GM03348 (cell line): ENCODE measurements around the gene CCDC87.

Source experiments
- DNase-seq: peaks from one replicate; pipeline ENCODE4 v3.0.0; 2012; ENCODE audit warnings: low spot score

The CCDC87 gene

DNA sequence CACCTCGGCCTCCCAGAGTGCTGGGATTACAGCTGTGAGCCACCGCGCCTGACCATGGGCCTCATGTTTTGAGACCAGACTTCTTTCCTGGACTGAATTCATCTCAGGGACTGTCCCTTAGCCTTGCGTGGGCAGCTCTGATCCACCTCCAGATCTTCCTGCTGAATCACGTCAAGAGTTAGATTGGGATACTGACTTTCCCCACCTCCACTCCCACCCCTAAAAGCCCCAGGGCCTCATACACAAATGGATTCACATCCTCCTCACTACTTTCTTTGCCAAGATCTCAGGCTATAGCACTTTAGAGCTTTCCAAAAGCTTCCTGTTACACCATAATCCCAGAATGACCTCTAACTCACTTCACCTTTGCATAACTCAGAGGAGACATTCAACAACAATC lies 12.1 kb downstream of the CCDC87 start:
- DNase-seq = no peak

DNA sequence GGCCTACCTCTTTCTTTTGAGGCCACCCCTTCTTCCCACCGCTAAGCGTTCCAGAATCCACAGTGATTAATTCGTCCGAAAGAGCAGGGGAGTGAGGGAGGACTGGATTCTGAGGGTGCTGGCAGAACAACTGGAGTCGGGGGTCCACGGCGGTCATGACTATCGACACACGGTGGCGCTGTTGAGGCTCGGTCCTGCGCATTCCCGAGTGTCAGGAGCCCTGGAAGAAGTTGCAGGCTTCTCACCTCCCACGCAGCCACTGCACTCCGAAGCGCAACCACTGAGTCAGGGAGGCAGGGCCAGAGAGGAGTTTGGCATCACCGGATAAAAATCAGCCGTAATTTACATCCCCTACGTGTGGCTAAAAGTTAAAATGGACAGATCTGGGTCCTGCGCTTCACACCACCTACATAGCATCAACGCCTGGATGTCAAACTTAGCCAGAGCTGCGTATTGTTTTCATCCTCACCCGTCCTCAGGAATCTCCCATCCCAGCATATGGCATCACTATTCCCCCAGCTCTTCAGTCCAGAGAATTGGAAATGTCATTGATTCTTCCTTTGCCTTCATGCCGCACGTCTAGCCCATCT lies 13.8 kb downstream of the CCDC87 start:
- peak; percentile 93 for DNase-seq

DNA sequence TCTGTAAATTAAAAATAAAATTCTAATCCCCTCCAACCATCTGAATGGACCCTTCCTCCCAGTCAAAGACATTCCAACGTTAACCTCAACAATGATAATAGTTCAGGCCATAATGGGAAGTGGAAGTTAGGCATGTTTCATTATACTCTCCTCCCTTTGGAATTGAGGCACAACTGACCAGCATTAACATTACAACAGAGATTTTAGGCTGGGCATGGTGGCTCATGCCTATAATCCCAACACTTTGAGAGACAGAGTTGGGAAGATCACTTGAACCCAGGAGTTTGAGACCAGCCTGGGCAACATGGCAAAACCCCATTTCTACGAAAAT lies 22.0 kb downstream of the CCDC87 start:
- DNase-seq = no peak

DNA sequence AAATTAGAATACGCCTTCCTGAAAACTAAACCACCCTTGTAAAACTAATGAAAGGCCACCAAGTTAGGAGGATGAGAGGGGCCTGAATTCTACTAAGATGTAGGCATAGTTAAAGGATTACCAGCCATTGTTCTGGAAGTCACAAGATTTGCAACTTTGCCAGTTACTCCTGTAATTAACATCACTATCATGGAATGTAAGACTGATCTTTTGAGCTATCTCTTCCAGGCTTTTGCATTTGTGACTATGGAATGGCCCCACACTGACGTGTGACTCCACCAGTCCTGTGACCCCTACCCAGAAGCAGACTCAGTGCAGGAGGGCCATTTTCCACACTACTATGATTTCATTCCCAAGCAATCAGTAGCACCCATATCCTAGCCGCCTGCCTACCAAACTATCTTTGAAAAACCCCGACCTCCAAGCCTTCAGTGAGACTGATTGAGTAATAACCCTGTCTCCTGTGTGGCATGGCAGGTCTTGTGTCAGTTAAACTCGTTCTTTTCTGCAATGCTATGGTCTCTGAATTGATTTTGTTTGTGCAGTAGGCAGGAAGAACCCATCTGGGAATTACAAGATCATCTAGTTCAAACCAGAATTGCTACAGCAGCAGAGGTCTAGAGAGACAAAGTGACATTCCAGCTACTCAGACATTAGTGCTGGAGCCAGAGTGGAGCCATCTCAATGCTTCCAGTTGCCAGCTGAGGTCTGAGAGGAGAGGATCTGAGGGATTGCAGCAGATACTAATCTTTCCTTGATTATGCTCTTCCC lies 22.6 kb downstream of the CCDC87 start:
- DNase-seq = no peak

DNA sequence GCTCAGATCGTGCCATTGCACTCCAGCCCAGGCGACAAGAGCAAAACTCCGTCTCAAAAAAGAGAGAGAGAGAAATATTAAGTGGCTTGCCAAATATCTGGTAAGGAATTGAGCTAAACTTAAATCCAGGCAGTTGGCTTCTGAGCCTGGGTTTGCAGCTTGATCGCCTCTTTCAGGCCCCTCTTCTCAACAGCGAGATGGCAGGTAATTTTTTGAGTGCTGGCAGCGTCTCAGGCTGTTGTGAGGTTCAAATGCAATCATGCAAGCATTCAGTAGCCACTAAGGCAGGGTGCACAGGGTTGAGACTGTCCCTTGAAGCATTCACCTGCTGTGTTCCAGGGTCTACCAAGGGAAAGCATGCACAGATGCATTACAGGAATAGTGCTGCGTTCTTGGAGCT lies 23.8 kb downstream of the CCDC87 start:
- no peak for DNase-seq

DNA sequence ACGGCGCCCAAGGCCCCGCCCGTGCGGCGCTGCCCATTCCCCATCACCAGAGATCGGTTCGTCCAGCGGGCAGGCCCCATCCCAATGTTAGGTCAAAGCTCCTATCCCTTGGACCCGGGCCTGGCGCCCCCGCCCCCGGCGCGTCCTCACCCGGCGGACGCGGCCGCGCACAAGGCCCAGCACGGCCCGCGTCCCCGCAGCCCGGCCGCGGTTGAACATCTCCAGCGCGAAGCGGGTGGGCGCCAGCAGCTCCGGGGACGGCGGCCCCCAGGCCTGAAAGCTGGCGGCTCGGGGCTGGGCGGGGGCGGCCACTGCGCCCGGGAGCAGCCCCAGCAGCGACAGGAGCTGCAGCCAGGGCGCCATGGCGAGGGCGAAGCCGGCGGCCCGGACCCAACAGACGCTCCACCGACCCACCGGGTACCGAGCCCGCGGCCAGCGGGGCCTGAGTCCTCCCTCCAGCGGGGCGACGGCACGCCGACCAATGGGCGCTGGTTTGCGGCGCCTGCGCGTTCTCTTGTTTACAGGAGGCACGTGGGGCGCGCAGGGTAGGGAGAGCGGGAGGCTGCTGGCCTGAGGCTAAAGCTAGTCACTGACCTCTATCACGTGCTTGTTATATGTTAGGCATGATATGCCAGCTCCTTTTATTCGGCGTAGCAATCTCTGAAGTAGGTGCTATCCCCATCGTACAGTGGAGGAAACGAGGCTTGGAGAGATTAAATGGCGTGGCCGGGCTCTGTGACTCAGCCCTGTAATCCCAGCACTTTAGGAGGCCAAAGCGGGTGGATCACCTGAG lies 24.5 kb downstream of the CCDC87 start, which contains the start of gene CTSF:
TSS of gene CTSF (minus strand) at position 483 of the 793 bp plus-strand sequence. CDS start at position 363, 120 bp downstream.
- DNase-seq = peak; percentile 99

DNA sequence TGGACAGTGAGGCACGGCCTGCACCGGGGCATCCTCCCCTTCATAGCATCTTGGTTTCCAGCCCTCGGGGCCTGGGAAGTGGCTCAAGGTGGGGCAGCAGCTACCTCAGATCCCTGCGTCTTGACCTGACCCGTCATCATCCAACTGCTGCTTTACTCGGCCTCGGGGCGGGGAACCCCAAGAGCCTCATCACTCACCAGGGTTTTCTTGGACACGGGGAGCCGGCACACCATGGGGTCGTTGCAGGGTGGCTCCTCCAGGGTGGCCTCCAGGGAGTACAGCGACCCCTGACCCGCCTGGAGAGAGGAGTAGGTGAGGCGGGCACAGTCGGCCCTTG lies 25.1 kb downstream of the CCDC87 start:
- no peak for DNase-seq

DNA sequence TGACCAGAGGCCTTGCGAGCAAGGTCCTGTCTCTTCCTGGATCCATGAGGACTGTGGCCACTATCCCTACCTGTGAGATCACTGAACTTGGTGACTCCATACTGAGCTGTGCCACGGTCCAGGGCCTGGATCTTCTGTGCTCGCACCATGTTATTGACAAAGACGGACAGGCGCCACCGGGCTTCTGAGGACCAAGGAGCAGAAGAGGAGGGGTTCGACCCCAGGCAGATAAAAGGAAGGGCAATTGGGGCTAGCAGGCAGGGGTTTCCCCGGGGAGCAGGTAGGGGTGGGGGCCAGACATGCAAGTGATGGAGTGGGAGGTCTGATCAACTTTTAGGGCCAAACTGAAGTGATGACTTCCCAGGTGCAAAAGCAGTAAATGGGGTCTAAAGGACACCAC lies 26.6 kb downstream of the CCDC87 start:
- no peak for DNase-seq

DNA sequence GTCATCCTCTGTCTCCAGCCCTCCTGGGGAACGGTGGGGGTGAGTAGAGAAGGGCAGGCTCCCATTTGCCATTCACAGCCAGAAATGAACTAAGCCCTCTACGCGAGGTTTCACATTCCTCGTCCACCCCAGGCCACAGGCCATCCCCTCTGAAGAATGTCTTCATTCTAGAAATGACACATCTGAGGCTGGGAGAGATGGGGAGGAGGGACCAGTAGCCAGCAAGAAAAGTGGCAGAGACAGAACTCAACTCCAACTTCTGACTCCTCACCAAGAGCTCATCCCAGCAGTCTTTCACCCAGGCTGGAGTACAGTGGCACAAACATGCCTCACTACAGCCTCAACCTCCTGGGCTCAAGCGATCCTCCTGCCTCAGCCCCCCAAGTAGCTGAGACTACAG lies 27.9 kb downstream of the CCDC87 start:
- DNase-seq = no peak

DNA sequence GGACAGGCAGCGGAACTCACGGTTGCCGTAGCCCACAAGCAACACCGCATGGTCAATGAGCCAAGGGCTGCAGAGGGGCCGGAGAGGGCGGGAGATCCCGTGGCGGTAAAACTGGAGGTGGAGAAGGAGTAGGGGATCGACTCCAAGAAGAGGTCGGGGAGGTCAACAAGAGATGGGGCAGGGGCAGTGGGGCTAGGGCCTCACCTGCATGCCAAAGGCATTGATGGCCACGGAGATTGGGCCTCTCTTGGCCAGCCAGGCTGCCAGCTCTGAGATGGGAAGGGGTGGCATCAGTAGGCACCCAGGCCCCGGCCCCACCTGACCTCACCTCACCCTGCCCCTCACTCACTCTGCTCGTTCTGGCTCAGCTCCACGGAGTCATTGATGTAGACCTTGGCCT lies 28.3 kb downstream of the CCDC87 start:
- DNase-seq = no peak

DNA sequence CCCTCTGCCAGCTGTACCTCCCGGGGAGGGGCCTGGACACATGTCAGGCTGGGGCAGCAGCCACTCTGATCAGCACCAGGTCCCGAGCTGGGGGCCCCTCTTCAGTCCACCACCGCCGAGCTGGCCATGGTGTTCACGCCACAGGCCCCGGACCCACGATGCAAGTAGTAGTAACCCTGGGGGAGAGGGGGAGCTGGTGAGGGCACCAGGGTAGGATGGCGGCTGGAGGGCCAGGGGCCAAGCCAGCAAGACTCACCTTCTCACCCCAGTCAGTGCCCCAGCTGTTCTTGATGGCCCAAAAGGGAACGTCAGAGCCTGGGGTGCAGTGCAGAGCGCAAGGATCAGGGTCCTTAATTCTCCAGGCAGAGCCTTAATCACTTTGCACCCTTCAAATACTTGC lies 29.0 kb downstream of the CCDC87 start:
- DNase-seq = no peak

DNA sequence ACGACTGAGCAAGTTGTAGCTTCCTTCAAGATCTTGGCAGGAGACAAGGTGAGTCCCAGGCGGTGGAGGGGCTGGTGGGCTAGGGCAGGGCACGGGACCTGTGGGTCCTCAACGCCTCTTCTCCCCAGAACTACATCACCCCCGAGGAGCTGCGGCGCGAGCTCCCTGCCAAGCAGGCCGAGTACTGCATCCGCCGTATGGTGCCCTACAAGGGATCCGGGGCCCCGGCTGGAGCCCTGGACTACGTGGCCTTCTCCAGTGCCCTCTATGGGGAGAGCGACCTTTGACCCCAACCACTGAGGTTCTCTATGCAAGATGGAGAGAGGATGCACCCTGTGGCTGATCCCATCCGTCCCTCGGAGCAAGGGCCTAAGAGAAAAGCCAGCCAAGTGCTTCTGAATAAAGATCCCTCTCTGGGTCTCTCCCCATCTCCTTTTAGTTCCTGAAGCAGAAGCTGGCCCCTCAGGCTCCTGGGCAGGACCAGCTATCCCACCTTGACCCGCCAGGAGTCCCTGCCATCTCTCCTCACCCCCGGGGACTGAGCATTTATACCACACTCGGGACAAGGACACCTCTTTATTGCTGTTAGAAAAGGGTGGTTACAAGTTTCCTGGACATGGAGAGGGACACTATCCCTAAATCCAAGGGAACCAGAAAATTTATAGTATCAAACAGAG lies 29.8 kb downstream of the CCDC87 start:
- DNase-seq = no peak

DNA sequence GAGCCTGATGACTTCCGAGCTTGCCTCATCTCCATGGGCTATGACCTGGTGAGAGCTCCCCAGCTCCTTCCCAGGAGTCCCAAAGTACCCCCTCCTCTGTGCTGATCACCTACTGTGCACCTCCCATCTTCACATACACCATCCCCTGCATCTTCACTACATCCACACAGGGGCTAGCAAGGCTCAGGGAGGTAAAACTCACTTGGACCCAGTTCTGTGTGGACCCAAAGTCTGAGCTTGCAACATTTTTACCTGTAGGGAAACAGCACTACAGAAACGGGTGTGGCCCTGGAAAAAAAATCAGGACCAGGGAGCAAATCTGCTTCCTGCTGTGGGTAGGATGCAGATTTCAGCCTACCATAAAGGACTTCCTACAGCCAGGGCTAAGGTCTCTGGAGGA lies 30.6 kb downstream of the CCDC87 start:
- no peak for DNase-seq

DNA sequence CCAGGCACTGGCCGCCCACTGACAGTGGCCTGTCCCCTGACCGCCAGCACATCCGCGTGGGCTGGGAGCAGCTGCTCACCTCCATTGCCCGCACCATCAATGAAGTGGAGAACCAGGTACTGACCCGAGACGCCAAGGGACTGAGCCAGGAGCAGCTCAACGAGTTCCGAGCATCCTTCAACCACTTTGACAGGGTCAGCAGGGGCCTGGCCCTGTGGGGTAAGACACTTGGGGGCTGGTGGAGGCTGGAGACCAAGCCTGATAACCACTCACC lies 31.0 kb downstream of the CCDC87 start:
- no peak for DNase-seq

DNA sequence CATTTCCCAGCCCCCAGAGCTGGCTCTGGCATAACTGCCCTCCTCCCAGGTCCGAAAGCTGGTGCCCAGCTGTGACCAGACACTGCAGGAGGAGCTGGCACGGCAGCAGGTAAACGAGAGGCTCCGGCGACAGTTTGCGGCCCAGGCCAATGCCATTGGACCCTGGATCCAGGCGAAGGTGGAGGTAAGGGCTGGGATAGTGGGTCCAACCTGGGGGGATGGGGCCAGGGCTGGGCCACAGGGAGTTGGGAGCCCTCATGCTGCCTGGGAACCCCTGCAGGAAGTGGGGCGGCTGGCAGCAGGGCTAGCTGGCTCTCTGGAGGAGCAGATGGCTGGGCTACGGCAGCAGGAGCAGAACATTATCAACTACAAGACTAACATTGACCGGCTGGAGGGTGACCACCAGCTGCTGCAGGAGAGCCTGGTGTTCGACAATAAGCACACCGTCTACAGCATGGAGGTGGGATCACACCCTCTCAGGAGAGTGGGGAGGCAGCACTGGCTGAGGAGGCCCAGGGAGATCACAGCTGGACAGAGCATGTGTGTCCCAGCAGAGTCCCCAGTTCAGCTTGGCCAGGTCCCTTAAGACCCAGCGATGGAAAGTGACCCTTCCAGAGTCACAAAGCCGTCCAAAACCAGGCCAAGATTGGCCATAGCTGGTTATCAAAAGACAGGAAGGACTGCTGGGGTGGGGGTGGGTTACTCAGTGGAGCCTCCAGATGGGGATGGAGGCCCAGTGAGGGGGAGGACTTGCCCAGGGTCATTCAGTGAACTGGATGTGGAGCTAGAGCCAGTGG lies 31.5 kb downstream of the CCDC87 start:
- no peak for DNase-seq

DNA sequence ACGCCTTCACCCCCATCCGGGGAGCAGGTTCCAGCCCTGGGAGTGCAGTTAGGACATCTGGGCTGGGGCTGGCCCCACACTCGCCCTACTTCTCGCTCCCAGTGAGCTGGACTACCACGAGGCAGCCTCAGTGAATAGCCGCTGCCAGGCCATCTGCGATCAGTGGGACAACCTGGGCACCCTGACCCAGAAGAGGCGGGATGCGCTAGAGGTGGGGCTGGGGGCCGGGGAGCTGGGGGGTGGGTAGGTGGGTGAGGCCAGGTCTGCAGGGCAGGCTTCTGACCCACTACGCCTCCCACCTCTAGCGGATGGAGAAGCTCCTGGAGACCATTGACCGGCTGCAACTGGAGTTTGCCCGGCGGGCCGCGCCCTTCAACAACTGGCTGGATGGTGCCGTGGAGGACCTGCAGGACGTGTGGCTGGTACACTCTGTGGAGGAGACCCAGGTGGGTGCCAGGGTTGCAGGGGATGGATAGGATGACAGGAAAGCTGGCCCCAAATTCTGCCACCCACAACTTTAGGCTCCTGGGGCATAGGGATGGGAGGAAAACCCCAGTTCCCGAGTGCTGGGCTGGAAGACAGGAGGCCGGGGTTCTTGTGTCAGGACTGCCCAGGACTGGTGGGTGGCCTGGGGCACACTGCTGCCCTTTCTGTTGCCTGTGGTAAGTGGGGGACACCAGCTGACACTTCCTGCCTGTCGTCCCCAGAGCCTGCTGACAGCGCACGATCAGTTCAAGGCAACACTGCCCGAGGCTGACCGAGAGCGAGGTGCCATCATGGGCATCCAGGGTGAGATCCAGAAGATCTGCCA lies 32.8 kb downstream of the CCDC87 start:
- no peak for DNase-seq

DNA sequence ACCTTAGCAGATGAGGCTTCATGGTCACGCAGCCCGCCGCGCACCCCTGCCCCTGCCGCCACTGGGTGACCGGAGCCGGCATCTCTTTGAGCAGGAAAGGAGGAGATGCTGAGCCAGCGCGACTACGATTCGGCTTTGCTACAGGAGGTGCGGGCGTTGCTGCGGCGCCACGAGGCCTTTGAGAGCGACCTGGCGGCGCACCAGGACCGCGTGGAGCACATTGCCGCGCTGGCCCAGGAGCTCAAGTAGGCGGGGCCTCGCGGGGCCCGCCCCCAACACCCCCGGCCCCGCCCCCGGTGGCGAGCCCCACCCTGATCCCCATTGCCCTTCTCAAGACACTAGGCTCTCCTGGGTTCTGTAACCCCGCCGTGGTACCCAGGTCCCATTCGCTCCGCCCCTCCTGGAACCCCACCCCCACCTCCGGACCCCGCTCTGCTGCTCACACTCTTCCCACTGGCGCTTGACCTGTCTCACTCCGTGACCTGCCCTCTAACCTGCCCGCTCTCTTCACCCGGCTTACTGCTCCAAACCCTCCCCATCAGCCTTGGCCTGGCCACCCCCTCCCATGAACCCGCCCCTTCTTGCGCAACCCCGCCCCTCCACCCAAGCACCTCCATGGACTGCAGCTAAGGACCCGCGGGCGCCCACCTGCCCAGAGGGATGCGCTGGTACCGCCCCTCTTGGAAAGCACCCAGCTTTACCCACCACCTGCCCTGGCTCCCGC lies 33.6 kb downstream of the CCDC87 start:
- DNase-seq = peak; percentile 51

DNA sequence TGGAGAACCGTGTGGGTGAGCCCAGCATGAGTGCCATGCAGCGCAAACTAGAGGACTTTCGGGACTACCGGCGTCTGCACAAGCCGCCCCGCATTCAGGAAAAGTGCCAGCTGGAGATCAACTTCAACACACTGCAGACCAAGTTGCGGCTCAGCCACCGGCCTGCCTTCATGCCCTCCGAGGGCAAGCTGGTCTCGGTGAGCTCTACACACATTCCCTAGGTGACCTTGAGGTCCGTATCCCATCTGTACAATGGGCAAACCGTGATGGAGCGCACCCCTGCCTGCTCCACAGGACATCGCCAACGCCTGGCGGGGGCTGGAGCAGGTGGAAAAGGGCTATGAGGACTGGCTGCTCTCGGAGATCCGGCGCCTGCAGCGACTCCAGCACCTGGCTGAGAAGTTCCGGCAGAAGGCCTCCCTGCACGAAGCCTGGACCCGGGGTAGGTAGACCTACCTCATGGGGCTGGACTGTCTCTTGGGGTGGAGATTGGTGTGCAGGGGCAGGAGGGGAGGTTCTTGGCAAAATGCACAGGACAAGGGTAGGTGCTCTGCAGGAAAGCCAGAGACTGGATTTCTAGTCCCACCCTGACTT lies 35.0 kb downstream of the CCDC87 start:
- DNase-seq = no peak

DNA sequence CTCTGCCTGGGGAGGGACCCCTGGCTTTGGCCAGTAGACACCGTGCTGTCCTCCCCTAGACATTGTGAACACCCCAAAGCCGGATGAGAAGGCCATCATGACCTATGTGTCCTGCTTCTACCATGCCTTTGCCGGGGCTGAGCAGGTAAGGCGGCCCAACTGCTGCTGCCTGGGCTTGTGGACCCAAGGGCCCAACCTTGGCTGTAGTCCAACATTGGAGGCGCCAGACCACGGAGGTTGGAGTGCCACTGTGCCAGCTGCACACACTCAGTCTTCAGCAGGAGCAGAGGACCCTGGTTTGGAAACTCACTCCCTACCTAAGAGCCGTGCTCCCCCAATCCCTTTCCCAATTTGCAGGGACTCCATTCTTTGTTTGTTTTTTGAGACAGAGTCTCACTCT lies 36.8 kb downstream of the CCDC87 start:
- no peak for DNase-seq

DNA sequence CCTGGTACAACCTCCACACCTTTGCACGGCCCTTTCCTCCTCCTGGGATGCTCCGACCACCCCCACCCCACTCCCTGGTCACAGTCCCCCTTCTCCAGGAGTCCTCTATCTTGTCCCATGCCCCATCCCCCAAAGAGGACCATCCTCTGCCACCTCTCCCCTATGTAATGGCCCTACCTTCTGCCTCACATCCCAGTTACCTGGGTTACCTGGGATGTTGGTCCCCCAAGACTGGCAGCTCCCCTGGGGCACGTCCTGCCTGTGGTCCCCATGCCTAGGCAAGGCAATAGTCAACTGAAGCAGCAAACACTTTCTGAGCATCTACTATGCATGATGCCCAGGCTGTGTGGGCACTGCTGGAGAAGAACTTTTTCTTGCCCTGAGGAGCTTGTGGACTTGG lies 37.4 kb downstream of the CCDC87 start:
- DNase-seq = no peak
